Mammary epithelial cell (primary cell): Measurements from ENCODE around the gene MAP3K1.

ENCODE experiments used
- EZH2 ChIP-seq: IDR thresholded peaks from 2 replicates; pipeline ENCODE4 v1.6.1; 2012; ENCODE audit warnings: low read length, inconsistent platforms, borderline replicate concordance
- TF ChIP-seq, protein P1 (sequence below), 2 donors: IDR thresholded peaks in 1 of 2; conservative IDR thresholded peaks in 1 of 2; 2 replicates each; pipeline ENCODE4 v1.5.1; 2011 to 2012; ENCODE audit warnings: inconsistent platforms in 2 of 2, low read length in 2 of 2, mild to moderate bottlenecking in 2 of 2, control low read depth in 1 of 2, low read depth in 1 of 2; ENCODE audit not compliant: insufficient read depth in 1 of 2; ENCODE audit errors: extremely low read depth in 1 of 2

DNA sequence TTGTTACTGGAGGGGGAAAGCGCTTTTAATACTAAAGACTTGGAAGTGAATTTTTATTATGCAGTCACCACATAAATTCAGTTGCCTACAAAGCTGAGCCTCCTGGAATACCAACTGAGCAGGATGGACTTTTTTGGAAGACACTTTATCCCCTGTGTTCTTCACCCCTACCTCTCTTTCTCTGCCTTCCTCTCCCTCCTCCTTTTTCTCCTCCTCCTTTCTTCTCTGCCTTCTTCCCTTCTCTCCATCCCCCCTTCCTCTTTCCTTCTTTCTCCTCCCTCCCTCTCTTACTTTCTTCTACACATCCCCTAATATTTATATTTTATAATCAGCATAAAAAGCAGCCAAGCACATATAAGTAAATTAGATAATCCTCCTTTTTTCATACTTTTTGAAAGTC is 39.6 kb downstream of the MAP3K1 start:
- TF ChIP-seq, protein P1, sequence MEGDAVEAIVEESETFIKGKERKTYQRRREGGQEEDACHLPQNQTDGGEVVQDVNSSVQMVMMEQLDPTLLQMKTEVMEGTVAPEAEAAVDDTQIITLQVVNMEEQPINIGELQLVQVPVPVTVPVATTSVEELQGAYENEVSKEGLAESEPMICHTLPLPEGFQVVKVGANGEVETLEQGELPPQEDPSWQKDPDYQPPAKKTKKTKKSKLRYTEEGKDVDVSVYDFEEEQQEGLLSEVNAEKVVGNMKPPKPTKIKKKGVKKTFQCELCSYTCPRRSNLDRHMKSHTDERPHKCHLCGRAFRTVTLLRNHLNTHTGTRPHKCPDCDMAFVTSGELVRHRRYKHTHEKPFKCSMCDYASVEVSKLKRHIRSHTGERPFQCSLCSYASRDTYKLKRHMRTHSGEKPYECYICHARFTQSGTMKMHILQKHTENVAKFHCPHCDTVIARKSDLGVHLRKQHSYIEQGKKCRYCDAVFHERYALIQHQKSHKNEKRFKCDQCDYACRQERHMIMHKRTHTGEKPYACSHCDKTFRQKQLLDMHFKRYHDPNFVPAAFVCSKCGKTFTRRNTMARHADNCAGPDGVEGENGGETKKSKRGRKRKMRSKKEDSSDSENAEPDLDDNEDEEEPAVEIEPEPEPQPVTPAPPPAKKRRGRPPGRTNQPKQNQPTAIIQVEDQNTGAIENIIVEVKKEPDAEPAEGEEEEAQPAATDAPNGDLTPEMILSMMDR (conservative IDR thresholded peaks at IDR 0.05 in 1 of 2, IDR thresholded peaks at IDR 0.05 in 1 of 2; ENCODE audit: extremely low read depth in 1 of 2, insufficient read depth in 1 of 2, low read depth in 1 of 2, low read length in 2 of 2): no peak
- no peak for TF ChIP-seq EZH2
